GM12878 (cell line): ENCODE results near the gene RIMBP2. TPM values are rescaled to one million over a fixed set of nuclear protein-coding genes. Genes with fewer than 3 reads are reported as not detected.

ENCODE experiments used
- ATAC-seq: fragments of 200-7000 bp; cut with Tn5 transposase; 3 replicates; pipeline ENCODE4 v1.9.1; 2020; ENCODE audit warnings: mild to moderate bottlenecking, moderate library complexity
- BruUV-seq: library from RNA; stranded (reverse); fragments of 400-500 nt; replicated peaks from 2 replicates; lab custom pipeline; 2021; lab: Mats Ljungman, UMichigan
- CTCF ChIA-PET: fragments of 300-600 bp; sonication (Branson Sonifier 250); formaldehyde crosslinking; extraction: SDS; loops from one replicate; lab custom pipeline; 2021; ENCODE audit warnings: inconsistent platforms; lab: Yijun Ruan, JAX
- POLR2A ChIA-PET: fragments of 350-600 bp; formaldehyde crosslinking; extraction: SDS; loops from one replicate; lab custom pipeline; 2021; ENCODE audit warnings: inconsistent platforms; lab: Charles Lee
- RAD21 ChIA-PET: fragments of 300-600 bp; sonication (Branson Sonifier 250); formaldehyde crosslinking; loops from one replicate; lab custom pipeline; 2023; ENCODE audit warnings: antibody characterized with exemption; ENCODE audit not compliant: unreplicated experiment; lab: Charles Lee
- SMC1A ChIA-PET: fragments of 300-600 bp; sonication (Branson Sonifier 250); formaldehyde crosslinking; loops from one replicate; lab custom pipeline; 2023; ENCODE audit not compliant: unreplicated experiment, uncharacterized antibody; lab: Charles Lee
- DNase-seq: peaks from one replicate; pipeline ENCODE4 v3.0.0-alpha.2; 2011; ENCODE audit warnings: low read depth, low spot score
- FAIRE-seq: peaks from 3 replicates; lab custom pipeline; 2011; peaks lifted over from hg19 to GRCh38; lab: Jason Lieb, UNC
- H2AFZ ChIP-seq: 2 replicates; pipeline ENCODE4 v1.6.0; 2011; ENCODE audit warnings: low read depth, low read length, control low read depth; ENCODE audit not compliant: control insufficient read depth
- H3K27ac ChIP-seq: 2 replicates; pipeline ENCODE4 v1.5.1; 2011; ENCODE audit warnings: control low read depth; ENCODE audit not compliant: control insufficient read depth, insufficient read depth
- H3K27me3 ChIP-seq, 2 experiments: replicated peaks in 1 of 2; 2 replicates each; pipeline versions ENCODE4 v1.6.0 to v1.6.1; 2011; ENCODE audit warnings: low read length in 1 of 2; ENCODE audit not compliant: control insufficient read depth in 2 of 2, insufficient read depth in 2 of 2
- H3K36me3 ChIP-seq, 2 experiments: 2 replicates each; pipeline ENCODE4 v1.5.1; 2011; ENCODE audit warnings: low read length in 1 of 2; ENCODE audit not compliant: control insufficient read depth in 2 of 2, insufficient read depth in 2 of 2
- H3K4me1 ChIP-seq: 2 replicates; pipeline ENCODE4 v1.6.1; 2011; ENCODE audit warnings: mild to moderate bottlenecking, low read length, moderate library complexity, mixed read lengths; ENCODE audit not compliant: control insufficient read depth, insufficient read depth
- H3K4me2 ChIP-seq: 2 replicates; pipeline ENCODE4 v1.6.0; 2011; ENCODE audit warnings: control low read depth; ENCODE audit not compliant: control insufficient read depth, insufficient read depth
- H3K4me3 ChIP-seq: fragments of 200-600 bp; sonication (generic); 2 replicates; pipeline ENCODE4 v1.5.1; 2016
- H3K79me2 ChIP-seq: 2 replicates; pipeline ENCODE4 v1.6.0; 2011; ENCODE audit warnings: low read length; ENCODE audit not compliant: control insufficient read depth, insufficient read depth
- H3K9ac ChIP-seq: 2 replicates; pipeline ENCODE4 v1.8.0; 2011; ENCODE audit warnings: low read length, control low read depth, mixed read lengths; ENCODE audit not compliant: control insufficient read depth, insufficient read depth
- H3K9me3 ChIP-seq: replicated peaks from 3 replicates; pipeline ENCODE4 v1.5.1; 2011; ENCODE audit warnings: mild to moderate bottlenecking, low read length; ENCODE audit not compliant: control insufficient read depth, insufficient read depth
- H4K20me1 ChIP-seq: 2 replicates; pipeline ENCODE4 v1.6.0; 2011; ENCODE audit not compliant: control insufficient read depth, insufficient read depth
- CHD1 ChIP-seq: IDR thresholded peaks from 2 replicates; pipeline ENCODE4 v1.6.1; 2012; ENCODE audit warnings: low read depth, low read length, improper control_type of control experiment
- EGR1 ChIP-seq, 2 experiments: IDR thresholded peaks; 1 replicate in 1 of 2; 2 replicates in 1 of 2; pipeline ENCODE4 v1.6.1; 2011 to 2012; ENCODE audit warnings: low read depth in 2 of 2, low read length in 2 of 2, borderline replicate concordance in 1 of 2, mild to moderate bottlenecking in 1 of 2, moderate library complexity in 1 of 2
- FOXK2 ChIP-seq: fragments of 450-650 bp; IDR thresholded peaks from 2 replicates; pipeline ENCODE4 v1.6.1; 2017; ENCODE audit warnings: mild to moderate bottlenecking, moderate library complexity
- GABPA ChIP-seq: IDR thresholded peaks from 2 replicates; pipeline ENCODE4 v1.6.1; 2014; ENCODE audit warnings: antibody characterized with exemption, low read depth, mild to moderate bottlenecking, inconsistent platforms
- LARP7 ChIP-seq: fragments of 450-650 bp; IDR thresholded peaks from 2 replicates; pipeline ENCODE4 v1.6.1; 2017; ENCODE audit warnings: mild to moderate bottlenecking
- MTA3 ChIP-seq: IDR thresholded peaks from 2 replicates; pipeline ENCODE4 v1.6.1; 2012; ENCODE audit warnings: low read length, inconsistent platforms, borderline replicate concordance
- PAX8 ChIP-seq: fragments of 450-650 bp; IDR thresholded peaks from 2 replicates; pipeline ENCODE4 v1.6.1; 2017; ENCODE audit warnings: mild to moderate bottlenecking, moderate library complexity
- POLR2AphosphoS2 ChIP-seq: IDR thresholded peaks from 2 replicates; pipeline ENCODE4 v1.6.1; 2011; ENCODE audit warnings: low read depth, mild to moderate bottlenecking, low read length, improper control_type of control experiment, moderate library complexity
- TCF7 ChIP-seq: IDR thresholded peaks from 2 replicates; pipeline ENCODE4 v1.6.1; 2014; ENCODE audit warnings: antibody characterized with exemption, borderline replicate concordance
- WRNIP1 ChIP-seq: IDR thresholded peaks from 2 replicates; pipeline ENCODE4 v1.6.1; 2011; ENCODE audit warnings: low read depth, low read length, improper control_type of control experiment, borderline replicate concordance
- YBX1 ChIP-seq: fragments of 450-650 bp; IDR thresholded peaks from 2 replicates; pipeline ENCODE4 v1.6.1; 2016; ENCODE audit warnings: antibody characterized with exemption
- ZNF274 ChIP-seq: IDR thresholded peaks from one replicate; pipeline ENCODE4 v1.8.0; 2011; ENCODE audit not compliant: insufficient read length, insufficient read depth
- WGBS: methylation state at CpG from one replicate; pipeline ENCODE4 v1.1.6; 2016; ENCODE audit warnings: low lambda C conversion rate; ENCODE audit not compliant: insufficient replicate concordance, insufficient coverage; ENCODE audit errors: missing lambda C conversion rate; 5-methylcytosine and 5-hydroxymethylcytosine counted together
- in situ Hi-C: fragments of 300-500 bp; cut with MboI; formaldehyde crosslinking; loops from 9 replicates; pipeline ENCODE4 v1.14.3; 2018; ENCODE audit warnings: mixed read lengths
- intact Hi-C: fragments of 100-400 bp; cut with micrococcal nuclease; formaldehyde crosslinking; loops from one replicate; pipeline ENCODE4 v1.14.2; 2022; ENCODE audit not compliant: unreplicated experiment
- polyA plus RNA-seq, 11 experiments: library from polyadenylated mRNA; depleted of rRNA in 4 of 11; unstranded in 6 of 11; stranded (reverse) in 5 of 11; fragments of >200 nt; fragmentation: Nextera tagmentation in 4 of 11; fragmentation: Illumina TruSeq in 1 of 11; extraction: Ambion mirVana in 4 of 11; extraction: Trizol in 1 of 11; gene quantifications; 1 replicate in 1 of 11; 2 replicates in 10 of 11; pipeline versions ENCODE4 v1.2.1 to v1.2.3, GENCODE V29; 2011 to 2016; ENCODE audit warnings: inconsistent platforms in 2 of 11, missing spikeins in 2 of 11, low read depth in 1 of 11
- total RNA-seq, 4 experiments: library from RNA; depleted of rRNA in 3 of 4; stranded (reverse); fragments of >200 nt in 3 of 4; fragmentation: Illumina TruSeq in 1 of 4; extraction: Trizol in 1 of 4; gene quantifications; 2 replicates each; pipeline versions ENCODE4 v1.2.1 to v1.2.3, GENCODE V29; 2013 to 2021
- TF ChIP-seq, protein P1 (sequence below): fragments of 450-650 bp; IDR thresholded peaks from 2 replicates; pipeline ENCODE4 v1.6.1; 2017; ENCODE audit warnings: mild to moderate bottlenecking, low read depth, inconsistent platforms; ENCODE audit not compliant: poor library complexity, severe bottlenecking
- TF ChIP-seq, protein P2 (sequence below): IDR thresholded peaks from 2 replicates; pipeline ENCODE4 v1.6.1; 2011; ENCODE audit warnings: low read depth, low read length, improper control_type of control experiment, borderline replicate concordance
- TF ChIP-seq, protein P3 (sequence below): IDR thresholded peaks from 2 replicates; pipeline ENCODE4 v1.6.1; 2012; ENCODE audit warnings: low read depth, low read length, improper control_type of control experiment
- TF ChIP-seq, protein P4 (sequence below): fragments of 450-650 bp; IDR thresholded peaks from 2 replicates; pipeline ENCODE4 v1.6.1; 2017; ENCODE audit warnings: low read depth, mild to moderate bottlenecking, moderate library complexity
- TF ChIP-seq, protein P5 (sequence below): IDR thresholded peaks from 2 replicates; pipeline ENCODE4 v1.6.1; 2012; ENCODE audit warnings: low read depth, low read length, improper control_type of control experiment

The RIMBP2 gene
- total and polyA plus RNA-seq, 10 of the 15 experiments (the other 5 are each of a cell fraction or from before 2014, with no cell fraction given), result 0.04 to 2.9 (median 0.07) TPM; not detected in 1

DNA sequence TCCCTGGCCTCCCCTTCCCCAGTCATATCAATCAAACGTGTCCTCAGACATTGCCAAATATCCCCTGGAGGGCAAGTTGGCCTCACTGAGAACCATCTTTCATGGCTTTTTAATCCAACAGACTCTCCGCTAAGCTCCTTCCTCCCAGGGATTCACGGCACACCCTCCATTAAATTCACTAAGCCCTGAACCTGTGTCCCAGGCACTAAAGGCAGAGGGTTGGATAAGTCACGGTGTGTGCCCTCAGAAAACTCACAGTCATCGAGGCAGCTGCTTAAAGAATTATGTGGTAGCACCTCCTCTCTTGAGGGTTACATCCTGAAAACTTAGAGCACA lies 211.3 kb downstream of the RIMBP2 start:
- FAIRE-seq (no peak), DNase-seq (no peak), ATAC-seq (no peak)
- H3K27me3 ChIP-seq, result no peaks in the 10 kb centered on the region
- WGBS, result 28% methylated on average over 4 of the region's 5 CpGs
- ChIA-PET POLR2A (no interaction called here), CTCF (no interaction called here), SMC1A (no interaction called here), RAD21 (no interaction called here)
- H3K4me3 ChIP-seq, result no peak overlapping the region
- TF ChIP-seq, protein P1, sequence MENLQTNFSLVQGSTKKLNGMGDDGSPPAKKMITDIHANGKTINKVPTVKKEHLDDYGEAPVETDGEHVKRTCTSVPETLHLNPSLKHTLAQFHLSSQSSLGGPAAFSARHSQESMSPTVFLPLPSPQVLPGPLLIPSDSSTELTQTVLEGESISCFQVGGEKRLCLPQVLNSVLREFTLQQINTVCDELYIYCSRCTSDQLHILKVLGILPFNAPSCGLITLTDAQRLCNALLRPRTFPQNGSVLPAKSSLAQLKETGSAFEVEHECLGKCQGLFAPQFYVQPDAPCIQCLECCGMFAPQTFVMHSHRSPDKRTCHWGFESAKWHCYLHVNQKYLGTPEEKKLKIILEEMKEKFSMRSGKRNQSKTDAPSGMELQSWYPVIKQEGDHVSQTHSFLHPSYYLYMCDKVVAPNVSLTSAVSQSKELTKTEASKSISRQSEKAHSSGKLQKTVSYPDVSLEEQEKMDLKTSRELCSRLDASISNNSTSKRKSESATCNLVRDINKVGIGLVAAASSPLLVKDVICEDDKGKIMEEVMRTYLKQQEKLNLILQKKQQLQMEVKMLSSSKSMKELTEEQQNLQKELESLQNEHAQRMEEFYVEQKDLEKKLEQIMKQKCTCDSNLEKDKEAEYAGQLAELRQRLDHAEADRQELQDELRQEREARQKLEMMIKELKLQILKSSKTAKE, result no peak
- TF ChIP-seq WRNIP1, result no peak
- TF ChIP-seq TCF7, result no peak
- TF ChIP-seq ZNF274, result no peak
- TF ChIP-seq GABPA, result no peak
- TF ChIP-seq FOXK2, result no peak
- no peak for TF ChIP-seq POLR2AphosphoS2
- TF ChIP-seq, protein P2, sequence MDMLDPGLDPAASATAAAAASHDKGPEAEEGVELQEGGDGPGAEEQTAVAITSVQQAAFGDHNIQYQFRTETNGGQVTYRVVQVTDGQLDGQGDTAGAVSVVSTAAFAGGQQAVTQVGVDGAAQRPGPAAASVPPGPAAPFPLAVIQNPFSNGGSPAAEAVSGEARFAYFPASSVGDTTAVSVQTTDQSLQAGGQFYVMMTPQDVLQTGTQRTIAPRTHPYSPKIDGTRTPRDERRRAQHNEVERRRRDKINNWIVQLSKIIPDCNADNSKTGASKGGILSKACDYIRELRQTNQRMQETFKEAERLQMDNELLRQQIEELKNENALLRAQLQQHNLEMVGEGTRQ, result no peak
- no peak for TF ChIP-seq MTA3
- TF ChIP-seq, protein P3, sequence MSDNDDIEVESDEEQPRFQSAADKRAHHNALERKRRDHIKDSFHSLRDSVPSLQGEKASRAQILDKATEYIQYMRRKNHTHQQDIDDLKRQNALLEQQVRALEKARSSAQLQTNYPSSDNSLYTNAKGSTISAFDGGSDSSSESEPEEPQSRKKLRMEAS, result no peak
- TF ChIP-seq, protein P4, sequence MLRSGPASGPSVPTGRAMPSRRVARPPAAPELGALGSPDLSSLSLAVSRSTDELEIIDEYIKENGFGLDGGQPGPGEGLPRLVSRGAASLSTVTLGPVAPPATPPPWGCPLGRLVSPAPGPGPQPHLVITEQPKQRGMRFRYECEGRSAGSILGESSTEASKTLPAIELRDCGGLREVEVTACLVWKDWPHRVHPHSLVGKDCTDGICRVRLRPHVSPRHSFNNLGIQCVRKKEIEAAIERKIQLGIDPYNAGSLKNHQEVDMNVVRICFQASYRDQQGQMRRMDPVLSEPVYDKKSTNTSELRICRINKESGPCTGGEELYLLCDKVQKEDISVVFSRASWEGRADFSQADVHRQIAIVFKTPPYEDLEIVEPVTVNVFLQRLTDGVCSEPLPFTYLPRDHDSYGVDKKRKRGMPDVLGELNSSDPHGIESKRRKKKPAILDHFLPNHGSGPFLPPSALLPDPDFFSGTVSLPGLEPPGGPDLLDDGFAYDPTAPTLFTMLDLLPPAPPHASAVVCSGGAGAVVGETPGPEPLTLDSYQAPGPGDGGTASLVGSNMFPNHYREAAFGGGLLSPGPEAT, result no peak
- TF ChIP-seq PAX8, result no peak
- TF ChIP-seq, protein P5, sequence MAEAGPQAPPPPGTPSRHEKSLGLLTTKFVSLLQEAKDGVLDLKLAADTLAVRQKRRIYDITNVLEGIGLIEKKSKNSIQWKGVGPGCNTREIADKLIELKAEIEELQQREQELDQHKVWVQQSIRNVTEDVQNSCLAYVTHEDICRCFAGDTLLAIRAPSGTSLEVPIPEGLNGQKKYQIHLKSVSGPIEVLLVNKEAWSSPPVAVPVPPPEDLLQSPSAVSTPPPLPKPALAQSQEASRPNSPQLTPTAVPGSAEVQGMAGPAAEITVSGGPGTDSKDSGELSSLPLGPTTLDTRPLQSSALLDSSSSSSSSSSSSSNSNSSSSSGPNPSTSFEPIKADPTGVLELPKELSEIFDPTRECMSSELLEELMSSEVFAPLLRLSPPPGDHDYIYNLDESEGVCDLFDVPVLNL, result no peak
- TF ChIP-seq EGR1 (IDR thresholded peaks at IDR 0.05; ENCODE audit: borderline replicate concordance in 1 of 2, low read depth in 2 of 2, low read length in 2 of 2), result no peak
- no peak for TF ChIP-seq YBX1
- no peak for TF ChIP-seq LARP7
- no peak for TF ChIP-seq CHD1
- no peaks in the 10 kb centered on the region for H3K4me1 ChIP-seq
- no peaks in the 10 kb centered on the region; the same call in 2 of the 3 replicates for H3K9me3 ChIP-seq
- no peaks in the 10 kb centered on the region for H4K20me1 ChIP-seq
- no peak overlapping the region for H3K27ac ChIP-seq
- no peaks in the 10 kb centered on the region for H3K79me2 ChIP-seq
- intact Hi-C loops (no loop called here), in situ Hi-C loops (no loop called here)
- no peak overlapping the region for H2AFZ ChIP-seq
- H3K4me2 ChIP-seq, result no peak overlapping the region
- no peak overlapping the region for H3K9ac ChIP-seq
- no TSS peak for BruUV-seq
- no peaks in the 10 kb centered on the region for H3K36me3 ChIP-seq
